GM18909 (cell line): ENCODE data around the gene SUSD2.
"Not testable (repeated sequence)": the region's sequence is repeated elsewhere in the genome, so short reads cannot be mapped to it uniquely, and the experiment has no call there.

Experiments
- ATAC-seq: cut with Tn5 transposase; IDR thresholded peaks from one replicate; pipeline ENCODE4 v1.9.1; 2021; ENCODE audit warnings: mild to moderate bottlenecking; ENCODE audit not compliant: unreplicated experiment, poor library complexity

Gene SUSD2, protein sequence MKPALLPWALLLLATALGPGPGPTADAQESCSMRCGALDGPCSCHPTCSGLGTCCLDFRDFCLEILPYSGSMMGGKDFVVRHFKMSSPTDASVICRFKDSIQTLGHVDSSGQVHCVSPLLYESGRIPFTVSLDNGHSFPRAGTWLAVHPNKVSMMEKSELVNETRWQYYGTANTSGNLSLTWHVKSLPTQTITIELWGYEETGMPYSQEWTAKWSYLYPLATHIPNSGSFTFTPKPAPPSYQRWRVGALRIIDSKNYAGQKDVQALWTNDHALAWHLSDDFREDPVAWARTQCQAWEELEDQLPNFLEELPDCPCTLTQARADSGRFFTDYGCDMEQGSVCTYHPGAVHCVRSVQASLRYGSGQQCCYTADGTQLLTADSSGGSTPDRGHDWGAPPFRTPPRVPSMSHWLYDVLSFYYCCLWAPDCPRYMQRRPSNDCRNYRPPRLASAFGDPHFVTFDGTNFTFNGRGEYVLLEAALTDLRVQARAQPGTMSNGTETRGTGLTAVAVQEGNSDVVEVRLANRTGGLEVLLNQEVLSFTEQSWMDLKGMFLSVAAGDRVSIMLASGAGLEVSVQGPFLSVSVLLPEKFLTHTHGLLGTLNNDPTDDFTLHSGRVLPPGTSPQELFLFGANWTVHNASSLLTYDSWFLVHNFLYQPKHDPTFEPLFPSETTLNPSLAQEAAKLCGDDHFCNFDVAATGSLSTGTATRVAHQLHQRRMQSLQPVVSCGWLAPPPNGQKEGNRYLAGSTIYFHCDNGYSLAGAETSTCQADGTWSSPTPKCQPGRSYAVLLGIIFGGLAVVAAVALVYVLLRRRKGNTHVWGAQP

DNA sequence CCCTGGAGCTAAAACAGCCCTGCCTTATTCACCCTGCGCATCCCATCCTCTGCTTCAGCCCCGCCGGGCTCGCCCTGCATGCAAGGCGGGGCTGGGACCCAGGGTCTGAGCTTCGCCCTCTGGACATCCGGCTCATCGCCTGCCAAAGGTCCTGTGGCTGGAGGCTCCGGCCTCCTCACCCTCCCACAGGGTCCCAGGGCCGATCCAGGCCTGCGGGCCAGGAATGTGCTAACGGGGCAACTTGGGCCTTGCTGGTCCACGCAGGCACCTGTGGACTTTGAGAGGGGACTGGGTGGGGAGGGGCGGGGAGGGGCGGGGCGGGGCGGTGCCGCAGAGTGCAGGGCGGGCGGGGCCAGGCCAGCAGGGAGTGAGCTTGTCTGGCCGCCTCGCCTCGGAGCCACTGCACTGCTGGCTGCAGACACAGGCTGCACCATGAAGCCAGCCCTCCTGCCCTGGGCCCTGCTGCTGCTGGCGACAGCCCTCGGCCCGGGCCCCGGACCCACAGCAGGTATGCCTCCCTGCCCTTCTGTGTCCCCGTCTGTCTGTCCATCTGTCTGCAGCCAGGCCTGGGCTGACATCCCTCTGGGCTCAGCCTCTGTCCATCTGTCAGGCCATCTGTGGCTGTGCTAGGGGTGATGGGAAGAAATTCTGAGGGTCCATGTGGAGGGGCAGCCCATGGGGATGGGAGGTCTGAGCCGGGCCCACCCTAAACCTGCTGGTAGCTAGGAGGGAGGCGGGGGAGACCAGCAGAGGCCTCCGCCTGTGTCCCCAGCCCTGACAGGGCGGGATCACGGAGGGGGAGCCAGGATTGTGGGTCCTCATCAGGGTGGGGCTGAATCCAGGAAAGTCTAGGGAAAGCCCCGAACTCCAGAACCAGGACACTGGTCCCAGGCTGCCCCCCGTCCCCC lies at the start of gene SUSD2:
Gene SUSD2 (plus strand): TSS at position 400 of the 908 bp plus-strand sequence. CDS start 33 bp downstream, at position 433.
- no peak for ATAC-seq

DNA sequence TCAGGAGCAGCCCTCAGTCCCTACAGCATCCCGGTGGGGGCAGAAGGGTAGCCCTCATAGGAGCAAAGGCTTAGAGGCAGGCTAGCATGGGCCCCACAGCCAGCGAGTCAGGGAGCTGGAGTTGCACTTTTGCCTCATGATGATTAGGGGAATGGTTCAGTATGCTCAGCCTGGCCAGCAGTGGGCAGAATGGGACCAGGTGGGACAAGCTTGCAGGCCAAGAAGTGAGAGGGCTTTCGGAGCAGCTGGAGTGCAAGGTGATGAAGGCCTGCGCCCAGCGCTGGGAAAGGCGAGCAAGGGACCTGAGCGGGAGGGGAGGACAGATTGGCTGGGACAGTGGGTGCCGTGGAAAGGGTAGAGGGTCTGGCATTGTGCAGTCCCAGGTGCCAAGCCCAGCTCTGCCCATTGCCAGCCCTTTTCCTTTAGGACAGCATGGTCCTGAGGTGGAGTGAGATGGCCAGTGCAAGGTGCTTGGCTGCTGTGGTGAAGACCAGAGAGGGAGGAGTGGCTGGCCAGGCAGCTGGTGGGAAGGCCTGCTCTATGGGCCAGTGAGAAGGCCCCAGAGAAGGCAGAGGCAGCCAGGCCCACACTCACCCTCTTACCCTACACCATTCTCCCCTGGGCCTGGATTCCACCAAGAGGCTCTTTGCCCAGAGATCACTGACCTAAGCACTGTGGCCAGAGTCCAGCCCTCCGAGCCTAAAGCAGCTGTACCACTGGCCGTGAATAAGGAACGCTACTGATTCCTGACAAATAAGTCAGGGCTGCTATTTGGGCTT lies 47.9 kb upstream of the SUSD2 start:
- no peak for ATAC-seq

DNA sequence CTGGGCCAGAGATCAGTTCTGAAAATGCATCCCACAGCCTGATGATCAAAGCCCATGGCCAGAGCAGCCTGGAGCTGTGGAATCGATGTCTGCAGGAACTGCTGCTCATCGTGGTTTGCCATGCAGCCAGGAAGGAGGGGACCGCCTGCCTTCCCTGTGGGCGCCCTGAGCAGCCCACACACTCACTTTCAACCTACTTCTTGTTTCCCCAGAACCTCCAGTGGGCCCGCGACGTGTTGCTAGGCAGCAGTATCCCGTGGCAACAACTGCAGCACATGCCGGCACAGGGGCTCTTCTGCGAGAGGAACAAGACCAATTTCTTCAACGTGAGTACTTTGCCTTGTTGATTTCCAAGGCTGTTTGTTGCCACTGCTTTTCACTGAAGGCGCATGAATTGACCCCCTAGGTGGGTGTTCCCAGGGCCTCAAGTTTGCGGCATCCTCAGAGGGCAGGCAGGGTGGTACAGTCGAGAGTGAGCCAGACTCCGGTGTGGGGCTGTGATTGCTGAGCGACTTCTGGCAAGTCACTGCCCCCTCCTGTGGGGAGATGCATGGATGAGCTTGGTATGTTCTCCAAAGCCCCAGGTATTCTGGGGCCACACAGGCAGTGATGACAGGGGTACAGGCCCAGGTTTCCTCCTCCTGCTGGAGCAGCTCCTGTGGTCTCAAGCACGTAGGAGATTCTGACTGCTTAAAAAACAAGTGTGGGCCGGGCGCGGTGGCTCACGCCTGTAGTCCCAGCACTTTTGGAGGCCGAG lies 47.0 kb upstream of the SUSD2 start:
- no peak for ATAC-seq

DNA sequence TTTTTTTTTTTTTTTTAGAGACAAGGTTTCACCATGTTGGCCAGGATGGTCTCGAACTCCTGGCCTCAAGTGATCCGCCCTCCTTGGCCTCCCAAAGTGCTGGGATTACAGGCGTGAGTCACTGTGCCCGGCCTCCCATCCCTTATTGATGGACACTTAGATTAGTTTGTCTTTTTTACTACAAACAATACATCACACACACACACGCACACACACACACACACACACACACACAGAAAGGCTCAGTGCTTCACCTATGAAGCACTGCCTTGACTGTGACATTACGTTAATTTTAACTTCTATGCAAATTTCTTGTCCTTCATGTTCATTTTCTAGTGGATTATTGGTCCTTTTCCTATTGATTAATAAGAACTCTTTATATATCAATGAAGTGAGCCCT lies 44.8 kb upstream of the SUSD2 start:
- ATAC-seq: not testable (repeated sequence)

DNA sequence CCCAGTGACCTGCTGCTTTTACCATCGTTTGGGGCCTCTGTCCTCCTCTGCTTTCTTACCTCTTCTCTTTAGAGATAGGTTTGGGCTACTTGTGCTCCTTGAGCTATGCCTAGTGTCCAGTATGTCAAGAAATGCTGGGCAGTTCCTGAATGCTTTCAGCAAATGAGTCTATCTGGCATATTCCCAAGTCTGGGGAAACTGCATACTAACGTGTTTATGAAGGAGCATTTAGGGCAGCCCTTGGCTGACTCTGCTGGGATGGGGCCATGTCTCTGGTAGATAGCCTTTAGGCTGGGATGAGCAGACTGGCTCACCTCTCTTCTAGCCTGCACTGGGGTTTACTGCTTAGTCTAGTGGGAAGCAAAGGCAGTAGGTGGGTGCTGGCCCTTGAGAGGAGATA lies 43.7 kb upstream of the SUSD2 start:
- no peak for ATAC-seq

DNA sequence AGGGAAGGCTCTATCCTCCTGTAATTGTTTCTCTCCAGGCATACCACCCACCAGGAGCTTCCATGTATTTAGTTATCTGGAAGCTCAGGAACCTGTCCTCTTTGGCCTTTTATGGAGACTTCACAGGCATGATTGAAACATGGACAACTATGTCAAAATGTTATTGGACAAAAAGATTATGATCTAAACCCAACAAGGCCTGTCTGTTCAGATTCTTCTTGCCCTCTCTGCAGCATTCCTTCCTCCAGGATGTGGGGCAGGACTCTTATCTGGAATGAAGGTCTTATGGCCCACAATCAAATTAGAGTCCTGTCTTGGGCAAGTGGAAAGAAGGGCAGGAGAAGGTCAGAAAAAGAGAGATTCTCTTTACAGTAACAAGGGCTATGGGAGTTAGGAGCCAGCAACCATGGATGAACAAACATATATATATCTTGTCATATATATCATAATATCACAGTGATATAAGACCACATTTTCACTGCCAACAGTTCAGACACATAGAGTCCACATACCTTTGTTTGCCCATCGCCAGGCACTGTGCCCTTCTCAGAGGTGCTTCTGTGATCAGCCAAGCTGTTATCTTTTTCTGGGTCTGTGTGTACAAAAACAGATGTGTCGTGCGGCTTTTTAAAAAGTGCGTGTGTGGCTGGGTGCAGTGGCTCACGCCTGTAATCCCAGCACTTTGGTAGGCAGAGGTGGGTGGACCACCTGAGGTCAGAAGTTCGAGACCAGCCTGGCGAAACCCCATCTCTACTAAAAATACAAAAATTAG lies 42.5 kb upstream of the SUSD2 start:
- no peak for ATAC-seq

DNA sequence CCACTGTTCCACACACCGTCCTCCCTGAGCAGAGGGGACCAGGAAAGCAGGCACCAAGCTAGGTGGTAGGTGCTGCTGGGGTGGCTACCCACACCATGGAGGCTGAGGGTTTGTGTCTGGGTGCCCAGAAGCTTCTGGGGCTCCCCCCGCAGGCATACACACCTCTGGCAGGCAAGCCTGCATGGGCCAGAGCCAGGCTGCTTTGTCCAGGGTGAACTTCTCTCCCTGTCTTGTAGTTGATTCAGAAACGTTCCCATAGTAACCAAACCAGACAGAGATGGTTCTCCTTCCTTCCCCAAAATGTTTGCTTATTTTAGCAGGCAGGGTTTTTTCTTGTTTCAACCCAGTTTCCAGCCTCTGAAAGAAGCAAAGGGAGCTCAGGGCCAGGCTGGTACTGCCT lies 40.9 kb upstream of the SUSD2 start:
- no peak for ATAC-seq

DNA sequence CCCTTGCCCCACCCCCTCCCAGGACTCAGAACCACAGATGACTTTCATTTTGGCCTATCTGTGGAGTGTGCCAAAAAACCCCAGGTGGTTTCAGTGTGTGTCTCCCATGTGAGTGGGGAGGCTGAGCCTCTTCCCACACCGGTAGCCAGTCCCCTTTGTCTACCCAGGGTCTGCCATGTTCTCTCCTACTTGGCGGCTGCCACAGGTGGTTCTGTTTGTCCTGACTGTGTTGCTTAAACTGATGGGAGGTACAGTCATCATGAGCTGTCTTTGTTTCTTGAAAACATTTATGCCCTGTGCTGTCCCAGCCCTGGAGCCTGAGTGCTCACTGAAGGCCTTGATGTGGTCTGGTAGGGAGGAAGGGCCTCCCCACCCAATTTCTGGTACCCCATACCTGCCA lies 39.7 kb upstream of the SUSD2 start:
- no peak for ATAC-seq

DNA sequence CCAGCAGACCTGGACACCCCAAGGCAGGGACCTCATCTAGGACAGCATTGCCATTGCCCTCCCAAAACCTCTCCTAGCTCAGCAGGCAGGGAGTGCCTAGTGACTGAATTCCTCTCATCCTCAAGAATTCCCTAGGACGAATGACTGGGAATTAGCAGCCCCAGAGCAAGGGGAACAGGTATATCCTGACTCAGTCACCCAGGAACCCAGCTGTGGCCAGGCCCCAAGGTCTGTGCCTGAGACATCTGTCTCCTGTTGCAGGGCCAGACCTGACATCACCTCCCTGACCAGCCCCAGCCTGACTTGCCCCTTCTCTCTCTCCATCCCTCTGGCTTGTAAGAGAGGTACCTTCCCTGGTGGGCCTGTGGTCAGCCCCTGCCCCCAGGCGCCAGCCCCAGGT lies 39.0 kb upstream of the SUSD2 start:
- no peak for ATAC-seq

DNA sequence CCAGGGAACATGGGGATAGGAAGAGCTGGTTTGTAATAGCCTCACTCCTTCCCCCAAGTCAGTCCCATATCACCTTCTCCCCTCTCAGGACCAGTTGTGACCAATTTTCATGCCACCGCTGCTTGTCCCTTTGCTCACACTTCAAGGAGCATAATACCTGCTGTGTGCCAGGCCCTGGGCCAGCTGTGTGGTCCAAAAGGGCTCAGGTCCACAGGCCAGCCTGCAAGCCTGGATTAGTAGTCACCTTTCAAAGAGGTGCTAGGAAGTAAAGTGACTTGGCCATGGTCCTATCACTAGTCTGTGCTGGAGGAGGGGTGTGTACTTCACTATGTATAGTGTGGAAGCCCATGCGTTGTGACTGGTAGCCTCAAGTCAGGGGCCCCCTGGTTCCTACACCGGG lies 38.5 kb upstream of the SUSD2 start:
- no peak for ATAC-seq

DNA sequence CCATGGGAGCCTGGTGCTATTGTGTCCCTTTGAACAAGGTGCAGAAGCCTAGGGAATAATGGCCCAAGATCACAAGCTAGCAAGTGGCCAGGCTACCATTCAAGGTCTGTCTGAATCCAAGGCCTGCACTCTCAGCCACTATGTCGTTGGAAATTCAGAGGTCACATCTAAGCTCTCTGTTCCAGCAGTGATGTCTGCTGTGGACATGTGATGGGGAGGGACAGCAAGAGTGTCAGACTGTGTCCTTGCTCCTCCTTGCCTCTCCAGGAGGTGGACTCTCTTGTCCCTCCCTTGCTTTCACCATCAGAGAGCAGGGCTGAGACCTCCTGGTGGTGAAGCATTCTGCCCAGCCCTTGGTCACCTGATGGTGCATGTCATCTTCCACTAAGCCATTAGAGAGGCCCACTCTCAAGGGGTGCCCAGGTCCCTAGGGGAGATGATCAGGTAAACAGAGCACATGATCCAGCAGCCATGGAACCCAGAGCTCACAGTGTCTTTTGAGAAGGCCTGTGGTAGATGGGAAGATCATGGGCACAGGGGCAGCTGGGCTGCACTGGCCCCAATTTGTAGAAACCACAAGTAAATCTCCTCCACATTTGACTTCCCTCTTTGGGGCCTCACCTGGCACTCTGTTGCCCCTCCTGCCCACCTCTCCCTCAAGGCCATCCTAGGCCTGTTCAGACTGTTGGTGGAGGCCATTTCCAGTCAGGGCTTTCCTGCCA lies 37.1 kb upstream of the SUSD2 start:
- ATAC-seq: no peak

DNA sequence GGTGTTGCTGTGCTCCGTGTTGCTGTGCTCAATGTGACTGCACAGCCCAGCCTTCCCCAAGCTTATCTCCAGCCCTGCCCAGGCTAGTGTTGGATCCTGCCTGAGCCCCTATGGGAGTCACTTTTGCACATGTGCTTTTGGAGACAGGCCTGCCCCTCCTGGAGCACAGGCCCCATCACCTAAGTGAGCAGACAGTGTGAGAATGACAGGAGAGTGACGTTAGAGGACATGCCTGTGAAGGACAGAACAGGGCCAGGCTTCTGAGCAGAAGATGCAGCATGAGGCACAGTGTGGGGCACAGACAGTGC lies 36.6 kb upstream of the SUSD2 start:
- ATAC-seq: no peak

DNA sequence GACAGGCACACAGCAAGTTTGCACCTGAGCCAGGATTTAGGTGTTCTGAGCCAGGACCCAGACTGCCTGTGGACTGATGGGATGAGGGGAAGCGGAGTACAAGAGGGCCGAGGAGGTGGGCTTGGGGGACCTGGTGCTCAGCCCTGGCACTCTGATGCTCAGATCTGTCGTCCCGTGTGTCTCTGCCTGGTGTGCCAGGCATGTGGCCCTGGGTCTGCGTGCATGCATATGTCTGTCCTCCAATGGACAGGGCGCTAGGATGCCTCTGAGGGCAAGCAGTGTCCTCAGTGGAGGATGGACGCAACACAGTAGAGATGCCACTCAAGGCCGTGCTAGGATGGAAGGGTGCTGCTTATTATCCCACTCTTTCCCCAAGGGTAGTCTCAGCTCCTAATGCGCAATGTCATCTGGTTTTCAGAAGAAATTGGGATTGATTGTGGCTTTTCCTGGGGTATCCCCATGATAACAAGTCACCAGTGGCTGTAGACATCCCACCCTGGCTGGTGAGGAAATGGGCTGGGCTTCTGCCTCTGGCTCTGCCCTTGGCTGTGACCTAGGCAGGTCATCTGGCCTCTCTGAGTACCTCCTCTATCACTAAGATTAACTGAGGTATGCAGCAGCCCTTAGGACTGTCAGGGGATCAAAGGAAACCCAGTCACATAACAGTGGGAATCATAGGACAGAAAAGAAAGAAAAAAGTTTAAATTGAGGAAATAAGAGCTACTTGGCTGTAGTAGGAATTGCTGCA lies 35.7 kb upstream of the SUSD2 start:
- no peak for ATAC-seq

DNA sequence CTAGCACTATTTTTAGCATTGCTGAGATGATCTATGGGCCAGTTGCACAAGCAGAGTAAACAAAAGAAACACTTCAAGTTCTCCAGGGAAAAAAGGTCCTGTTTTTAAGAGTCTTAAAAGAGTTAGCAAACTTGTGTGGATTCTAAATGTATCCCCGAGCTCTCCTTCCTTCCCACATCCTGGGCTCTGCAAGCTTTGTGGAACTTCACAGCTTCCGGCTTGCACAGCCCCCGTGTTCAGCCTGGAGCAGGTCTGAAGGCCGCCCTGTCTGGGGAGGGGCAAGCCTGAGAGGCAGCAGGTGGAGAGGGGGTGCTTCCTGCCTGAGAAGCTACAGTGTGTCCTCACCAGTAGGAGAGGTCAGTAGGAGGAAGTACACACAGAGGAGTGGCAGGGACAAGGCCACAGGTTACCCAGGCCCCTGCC lies 35.1 kb upstream of the SUSD2 start:
- peak; percentile 72 for ATAC-seq

DNA sequence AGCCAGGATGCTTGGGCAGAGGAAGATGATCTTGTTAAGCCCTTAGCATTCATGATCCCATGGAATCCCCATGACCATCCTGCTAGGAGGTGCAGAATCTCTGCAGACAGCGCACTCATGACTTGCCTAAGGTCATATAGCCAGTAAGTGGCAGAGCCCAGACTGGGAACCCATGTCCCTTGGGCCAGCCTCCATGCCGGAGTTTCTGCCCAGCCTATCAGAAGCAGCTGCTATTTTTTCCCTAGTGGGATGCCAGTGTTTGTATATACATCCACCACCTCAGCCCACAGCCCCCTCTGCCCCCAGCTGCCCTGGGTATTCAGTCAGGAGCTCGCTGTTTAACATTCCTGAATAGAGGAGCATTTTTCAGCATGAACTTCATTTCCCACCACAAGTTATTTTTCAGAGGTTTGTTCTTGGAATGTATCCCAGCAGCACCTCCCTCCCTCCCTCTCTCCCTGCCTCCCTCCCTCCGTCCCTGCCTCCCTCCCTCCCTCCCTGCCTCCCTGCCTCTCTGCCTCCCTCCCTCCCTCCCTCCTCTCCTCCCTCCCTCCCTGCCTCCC lies 34.4 kb upstream of the SUSD2 start:
- no peak for ATAC-seq

DNA sequence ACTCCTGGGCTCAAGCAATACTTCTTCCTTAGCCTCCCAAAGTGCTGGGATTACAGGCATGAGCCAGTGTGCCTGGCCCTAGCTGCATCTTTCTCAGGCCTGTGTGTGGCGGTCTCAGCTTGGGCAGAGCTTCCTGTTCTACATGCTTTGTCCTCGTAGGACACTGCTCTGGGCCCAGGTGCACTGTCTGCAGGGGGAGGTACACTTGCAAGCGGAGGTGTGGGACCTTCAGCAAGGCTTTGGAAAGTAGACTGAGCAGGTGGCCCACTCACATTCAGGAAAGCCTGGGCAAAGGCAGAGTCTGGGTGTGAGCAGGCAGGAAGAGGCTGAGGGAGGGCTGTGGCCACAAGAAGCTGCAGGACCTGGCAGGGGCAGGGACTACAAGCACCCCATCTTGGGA lies 33.6 kb upstream of the SUSD2 start:
- no peak for ATAC-seq
